ENCODE results near the gene ITLN2.
"Not testable (repeated sequence)": the region's sequence is repeated elsewhere in the genome, so short reads cannot be mapped to it uniquely, and the experiment has no call there.

The ITLN2 gene

GRCh38 chr1:160996178-160996577, 41.6 kb upstream of the ITLN2 start:
- no peak for DNase-seq
- no peak for TF ChIP-seq CTCF (IDR thresholded peaks at IDR 0.05)
- H3K4me3 Mint-ChIP-seq: no peak overlapping the region
- peaks cover 4% of the 10 kb centered on the region for H3K4me1 Mint-ChIP-seq
- H3K27me3 Mint-ChIP-seq (ENCODE audit: low read depth, poor library complexity): no peaks in the 10 kb centered on the region
- H3K36me3 Mint-ChIP-seq (ENCODE audit: low read depth): peaks cover 20% of the 10 kb centered on the region
- no peak overlapping the region for H3K27ac Mint-ChIP-seq
- no peaks in the 10 kb centered on the region for H3K9me3 Mint-ChIP-seq

GRCh38 chr1:160993544-160994193, 39.1 kb upstream of the ITLN2 start:
- no peak overlapping the region for H3K27ac Mint-ChIP-seq
- DNase-seq: no peak
- H3K36me3 Mint-ChIP-seq (ENCODE audit: low read depth): peaks cover 5% of the 10 kb centered on the region
- peaks cover 4% of the 10 kb centered on the region for H3K4me1 Mint-ChIP-seq
- H3K27me3 Mint-ChIP-seq (ENCODE audit: low read depth, poor library complexity): no peaks in the 10 kb centered on the region
- TF ChIP-seq CTCF (IDR thresholded peaks at IDR 0.05): no peak
- H3K4me3 Mint-ChIP-seq: no peak overlapping the region
- H3K9me3 Mint-ChIP-seq: no peaks in the 10 kb centered on the region

- not testable (repeated sequence) for H3K36me3 Mint-ChIP-seq (ENCODE audit: low read depth); H3K4me3 Mint-ChIP-seq; H3K9me3 Mint-ChIP-seq; H3K27me3 Mint-ChIP-seq (ENCODE audit: low read depth, poor library complexity); DNase-seq; H3K27ac Mint-ChIP-seq
- peaks cover 15% of the 10 kb centered on the region for H3K4me1 Mint-ChIP-seq
These were observed 37.4 kb upstream of the ITLN2 start for GRCh38 chr1:160992036-160992435.

- H3K4me1 Mint-ChIP-seq: peaks cover 14% of the 10 kb centered on the region
- no peak for TF ChIP-seq CTCF (IDR thresholded peaks at IDR 0.05)
- DNase-seq: no peak
- H3K9me3 Mint-ChIP-seq: peaks cover 12% of the 10 kb centered on the region
- H3K36me3 Mint-ChIP-seq (ENCODE audit: low read depth): peaks cover 9% of the 10 kb centered on the region
- no peak overlapping the region for H3K27ac Mint-ChIP-seq
- H3K4me3 Mint-ChIP-seq: no peak overlapping the region
- peaks cover 19% of the 10 kb centered on the region for H3K27me3 Mint-ChIP-seq (ENCODE audit: low read depth, poor library complexity)
These were observed 32.9 kb upstream of the ITLN2 start for GRCh38 chr1:160987359-160988050.

- H3K36me3 Mint-ChIP-seq (ENCODE audit: low read depth): peaks cover 13% of the 10 kb centered on the region
These were observed 31.1 kb upstream of the ITLN2 start for GRCh38 chr1:160985723-160986122.

More at GRCh38 chr1:160985723-160986122, 31.1 kb upstream of the ITLN2 start:
- no peak for TF ChIP-seq CTCF (IDR thresholded peaks at IDR 0.05)
- Mint-ChIP-seq H3K4me1 (peaks cover 19% of the 10 kb centered on the region), H3K27ac (no peak overlapping the region), H3K9me3 (peaks cover 17% of the 10 kb centered on the region), H3K4me3 (no peak overlapping the region), H3K27me3 (ENCODE audit: low read depth, poor library complexity) (peaks cover 37% of the 10 kb centered on the region)
- no peak for DNase-seq

Data from nephron progenitor cell (in vitro differentiated cells).